ENCODE measurements around the gene RAB1A.

DNA sequence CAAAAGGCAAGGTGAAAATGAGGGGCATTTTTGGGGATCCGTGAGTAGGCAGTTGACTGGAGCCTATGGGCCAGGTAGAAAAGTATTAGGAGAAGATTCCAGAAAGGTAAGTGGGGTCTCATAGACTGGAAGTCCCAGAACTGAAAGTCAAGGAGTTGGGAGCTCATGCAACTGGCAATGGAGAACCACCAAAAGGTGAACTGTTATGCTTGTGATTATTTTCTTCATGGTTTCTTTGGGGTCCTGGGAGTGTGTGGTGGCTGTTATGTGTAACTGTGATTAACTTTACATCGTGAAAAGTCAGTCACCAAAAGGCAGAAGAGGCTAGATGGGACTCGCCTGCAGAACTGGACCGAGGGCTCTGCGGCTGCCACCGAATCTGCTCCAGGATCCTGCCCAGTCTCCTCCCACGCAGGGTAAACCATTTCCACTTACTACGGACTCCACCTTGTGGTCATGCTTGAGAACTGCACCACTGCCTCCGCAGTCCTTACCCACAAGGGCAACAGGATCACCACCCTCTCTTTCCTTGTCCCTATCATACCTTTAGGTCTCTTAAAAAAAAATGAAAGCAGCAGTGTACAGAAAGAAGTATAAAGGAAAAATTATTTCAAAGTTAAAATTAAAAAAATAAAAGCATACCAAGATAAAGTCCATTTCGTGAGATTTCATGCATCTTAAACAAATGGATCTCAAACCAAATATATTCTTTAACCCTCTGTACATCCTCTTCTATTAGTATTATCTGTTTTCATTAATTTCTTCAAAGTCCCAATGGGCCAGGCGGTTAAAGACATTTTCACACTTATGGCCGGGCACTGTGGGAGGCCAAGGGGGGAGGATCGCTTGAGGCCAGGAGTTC is 89.3 kb downstream of the RAB1A start:
- TF ChIP-seq POLR2A (IDR thresholded peaks at IDR 0.05), result no peak
- TF ChIP-seq, protein P1, sequence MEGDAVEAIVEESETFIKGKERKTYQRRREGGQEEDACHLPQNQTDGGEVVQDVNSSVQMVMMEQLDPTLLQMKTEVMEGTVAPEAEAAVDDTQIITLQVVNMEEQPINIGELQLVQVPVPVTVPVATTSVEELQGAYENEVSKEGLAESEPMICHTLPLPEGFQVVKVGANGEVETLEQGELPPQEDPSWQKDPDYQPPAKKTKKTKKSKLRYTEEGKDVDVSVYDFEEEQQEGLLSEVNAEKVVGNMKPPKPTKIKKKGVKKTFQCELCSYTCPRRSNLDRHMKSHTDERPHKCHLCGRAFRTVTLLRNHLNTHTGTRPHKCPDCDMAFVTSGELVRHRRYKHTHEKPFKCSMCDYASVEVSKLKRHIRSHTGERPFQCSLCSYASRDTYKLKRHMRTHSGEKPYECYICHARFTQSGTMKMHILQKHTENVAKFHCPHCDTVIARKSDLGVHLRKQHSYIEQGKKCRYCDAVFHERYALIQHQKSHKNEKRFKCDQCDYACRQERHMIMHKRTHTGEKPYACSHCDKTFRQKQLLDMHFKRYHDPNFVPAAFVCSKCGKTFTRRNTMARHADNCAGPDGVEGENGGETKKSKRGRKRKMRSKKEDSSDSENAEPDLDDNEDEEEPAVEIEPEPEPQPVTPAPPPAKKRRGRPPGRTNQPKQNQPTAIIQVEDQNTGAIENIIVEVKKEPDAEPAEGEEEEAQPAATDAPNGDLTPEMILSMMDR (IDR thresholded peaks at IDR 0.05), result peak; percentile 87 to 98 (median 96)
- no peak for TF ChIP-seq POLR2AphosphoS5 (IDR thresholded peaks at IDR 0.05)

Measured in sigmoid colon (tissue), 4 donors.